Fibroblast of mammary gland (primary cell): ENCODE measurements around the gene UTP14C.

Source experiments
- DNase-seq: peaks from one replicate; pipeline ENCODE4 v3.0.0-alpha.2; 2010; ENCODE audit warnings: low read depth
- H3K4me3 ChIP-seq: 2 replicates; pipeline ENCODE4 v1.5.1; 2011; ENCODE audit warnings: low read depth, mild to moderate bottlenecking, low read length, moderate library complexity; ENCODE audit not compliant: control insufficient read depth
- TF ChIP-seq, protein P1 (sequence below): conservative IDR thresholded peaks from 2 replicates; pipeline ENCODE4 v1.5.1; 2011; ENCODE audit warnings: low read depth, low read length, inconsistent platforms; ENCODE audit not compliant: control insufficient read depth, insufficient read depth

Gene UTP14C

DNA sequence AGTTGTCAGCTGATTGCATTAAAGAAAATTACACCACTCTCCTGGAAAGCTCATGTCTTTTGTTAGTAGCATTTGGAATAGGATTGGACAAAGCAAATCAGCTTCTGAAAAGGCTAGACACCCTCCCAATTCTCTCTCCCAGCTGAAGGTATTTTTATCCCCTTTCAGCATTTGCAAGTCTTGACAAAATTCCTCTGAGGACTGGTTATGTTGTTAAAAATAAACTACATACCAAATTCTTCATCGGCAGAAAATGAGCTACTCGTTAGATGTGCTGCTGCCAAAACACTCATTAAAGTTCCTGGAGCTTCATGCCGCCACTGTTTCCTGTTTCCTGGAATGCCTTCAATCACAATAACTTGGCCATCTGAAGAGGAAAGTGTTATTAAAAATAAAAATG lies 37.1 kb downstream of the UTP14C start:
- TF ChIP-seq, protein P1, sequence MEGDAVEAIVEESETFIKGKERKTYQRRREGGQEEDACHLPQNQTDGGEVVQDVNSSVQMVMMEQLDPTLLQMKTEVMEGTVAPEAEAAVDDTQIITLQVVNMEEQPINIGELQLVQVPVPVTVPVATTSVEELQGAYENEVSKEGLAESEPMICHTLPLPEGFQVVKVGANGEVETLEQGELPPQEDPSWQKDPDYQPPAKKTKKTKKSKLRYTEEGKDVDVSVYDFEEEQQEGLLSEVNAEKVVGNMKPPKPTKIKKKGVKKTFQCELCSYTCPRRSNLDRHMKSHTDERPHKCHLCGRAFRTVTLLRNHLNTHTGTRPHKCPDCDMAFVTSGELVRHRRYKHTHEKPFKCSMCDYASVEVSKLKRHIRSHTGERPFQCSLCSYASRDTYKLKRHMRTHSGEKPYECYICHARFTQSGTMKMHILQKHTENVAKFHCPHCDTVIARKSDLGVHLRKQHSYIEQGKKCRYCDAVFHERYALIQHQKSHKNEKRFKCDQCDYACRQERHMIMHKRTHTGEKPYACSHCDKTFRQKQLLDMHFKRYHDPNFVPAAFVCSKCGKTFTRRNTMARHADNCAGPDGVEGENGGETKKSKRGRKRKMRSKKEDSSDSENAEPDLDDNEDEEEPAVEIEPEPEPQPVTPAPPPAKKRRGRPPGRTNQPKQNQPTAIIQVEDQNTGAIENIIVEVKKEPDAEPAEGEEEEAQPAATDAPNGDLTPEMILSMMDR, result no peak
- no peak for DNase-seq
- H3K4me3 ChIP-seq, result no peak overlapping the region

DNA sequence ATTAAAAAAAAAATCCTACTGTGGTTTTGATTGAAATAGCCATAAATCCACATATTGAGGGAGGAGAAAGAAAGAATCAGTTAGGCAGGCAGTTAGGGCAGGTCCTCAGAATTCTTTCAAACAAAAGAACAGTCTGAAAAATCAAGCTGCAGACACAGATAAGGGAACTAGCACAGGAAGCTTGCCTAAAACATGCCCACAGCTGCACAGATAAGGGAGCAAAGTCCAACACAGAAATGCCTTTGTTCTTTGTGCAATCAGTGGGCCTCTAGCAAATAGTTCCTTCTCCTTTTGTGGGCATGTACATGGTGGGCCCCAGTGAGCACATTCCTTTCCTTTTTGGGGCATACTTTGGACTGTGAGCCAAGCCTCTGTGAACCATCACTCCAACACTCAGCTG lies 42.7 kb downstream of the UTP14C start:
- peak; percentile 10 for DNase-seq
- TF ChIP-seq, protein P1, result no peak
- H3K4me3 ChIP-seq, result no peak overlapping the region

DNA sequence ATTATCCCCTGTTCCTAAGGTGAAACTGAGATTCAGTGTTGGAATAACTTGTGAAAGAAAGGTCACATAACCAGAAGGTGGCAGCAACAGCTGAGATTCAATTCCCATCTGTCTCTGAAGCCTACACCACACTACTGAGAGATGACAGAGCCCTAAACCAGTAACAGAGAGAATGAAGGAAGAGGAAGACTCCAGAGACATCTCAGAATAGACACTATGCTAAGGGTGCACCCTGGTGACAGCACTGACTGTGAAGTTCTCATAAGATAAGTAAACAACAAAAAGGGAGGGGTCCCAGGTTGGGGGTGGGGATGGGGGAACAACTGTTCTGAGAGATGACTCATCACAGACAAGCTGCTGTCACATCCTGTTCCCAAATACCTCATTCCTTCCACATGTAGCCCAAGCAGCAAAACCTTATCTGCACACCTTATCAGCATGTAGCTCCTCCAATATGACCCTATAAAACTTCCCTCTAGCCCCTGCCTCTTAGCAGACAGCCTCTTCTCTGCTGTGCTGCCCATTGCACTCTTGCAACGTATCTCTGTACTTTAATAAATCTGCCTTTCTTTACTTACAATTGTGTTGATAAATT lies 46.5 kb downstream of the UTP14C start:
- no peak overlapping the region for H3K4me3 ChIP-seq
- DNase-seq, result peak; percentile 45
- TF ChIP-seq, protein P1, result peak; percentile 24
